ENCODE data around the gene ZC3H8.

The ZC3H8 gene

DNA sequence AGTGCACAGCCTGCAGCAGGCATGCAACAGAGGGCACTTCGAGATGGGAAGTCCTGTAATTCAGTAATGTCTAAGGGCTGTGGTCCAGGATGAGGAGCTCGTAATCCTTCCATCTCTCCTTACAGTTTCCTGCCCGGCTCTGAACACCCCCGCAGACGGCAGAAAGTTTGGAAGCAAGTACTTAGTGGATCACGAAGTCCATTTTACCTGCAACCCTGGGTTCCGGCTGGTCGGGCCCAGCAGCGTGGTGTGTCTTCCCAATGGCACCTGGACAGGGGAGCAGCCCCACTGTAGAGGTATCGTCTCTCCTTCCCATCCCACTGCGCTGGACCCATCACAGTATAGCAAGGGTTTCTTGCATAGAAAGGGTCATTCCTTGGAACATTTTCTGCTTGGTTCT lies 90.0 kb downstream of the ZC3H8 start:
- no peak for DNase-seq (ENCODE audit: low spot score)

- no peak for DNase-seq (ENCODE audit: low spot score)
These were observed 91.3 kb downstream of the ZC3H8 start for GRCh38 chr2:112163541-112163981.

GRCh38 chr2:112162956-112163355 lies 91.9 kb downstream of the ZC3H8 start:
- DNase-seq (ENCODE audit: low spot score): no peak

- no peak for DNase-seq (ENCODE audit: low spot score)
These were observed 92.5 kb downstream of the ZC3H8 start for GRCh38 chr2:112162341-112162740.

All from AG08396 (cell line).